GM23338 (cell line): ENCODE data around the gene OR12D2. TPM values are rescaled to one million over a fixed set of nuclear protein-coding genes. Genes with fewer than 3 reads are reported as not detected.

Experiments used
- ATAC-seq: fragments of 200-7000 bp; cut with Tn5 transposase; 3 replicates; pipeline ENCODE4 v1.9.1; 2020
- DNase-seq: peaks from one replicate; pipeline ENCODE4 v3.0.0-alpha.2; 2015; ENCODE audit warnings: low spot score
- H2AFZ ChIP-seq: fragments of 200-600 bp; sonication (generic); 2 replicates; pipeline ENCODE4 v1.8.0; 2016; ENCODE audit warnings: antibody characterized with exemption, mild to moderate bottlenecking, moderate library complexity
- H3F3A ChIP-seq: fragments of 200-600 bp; sonication (generic); replicated peaks from 2 replicates; pipeline ENCODE4 v1.8.0; 2017; ENCODE audit warnings: antibody characterized with exemption, mixed run types, low read depth
- H3K27ac ChIP-seq: fragments of 200-600 bp; sonication (generic); 2 replicates; pipeline ENCODE4 v1.6.1; 2016; ENCODE audit warnings: low read depth
- H3K27me3 ChIP-seq: fragments of 200-600 bp; sonication (generic); 2 replicates; pipeline ENCODE4 v1.8.0; 2016; ENCODE audit warnings: mild to moderate bottlenecking, mixed run types, moderate library complexity; ENCODE audit not compliant: insufficient read depth
- H3K36me3 ChIP-seq: fragments of 200-600 bp; sonication (generic); 2 replicates; pipeline ENCODE4 v1.8.0; 2016; ENCODE audit warnings: mild to moderate bottlenecking; ENCODE audit not compliant: insufficient read depth
- H3K4me1 ChIP-seq: fragments of 200-600 bp; sonication (generic); 2 replicates; pipeline ENCODE4 v1.8.0; 2016; ENCODE audit warnings: mild to moderate bottlenecking, moderate library complexity; ENCODE audit not compliant: insufficient read depth
- H3K4me2 ChIP-seq: fragments of 200-600 bp; sonication (generic); 2 replicates; pipeline ENCODE4 v1.7.1; 2017; ENCODE audit warnings: mixed run types
- H3K4me3 ChIP-seq: fragments of 200-600 bp; sonication (generic); 2 replicates; pipeline ENCODE4 v1.6.1; 2016; ENCODE audit warnings: mixed run types
- H3K79me2 ChIP-seq: fragments of 200-600 bp; sonication (generic); replicated peaks from 2 replicates; pipeline ENCODE4 v1.8.0; 2017; ENCODE audit warnings: mild to moderate bottlenecking; ENCODE audit not compliant: insufficient read depth
- H3K9me2 ChIP-seq: fragments of 200-600 bp; sonication (generic); 2 replicates; pipeline ENCODE4 v1.8.0; 2017; ENCODE audit not compliant: insufficient read depth
- H4K20me1 ChIP-seq: fragments of 200-600 bp; sonication (generic); replicated peaks from 2 replicates; pipeline ENCODE4 v1.8.0; 2017; ENCODE audit warnings: mild to moderate bottlenecking; ENCODE audit not compliant: insufficient read depth
- H3K27ac Mint-ChIP-seq: 2 replicates; pipeline ENCODE4 v1.8.0; 2020; ENCODE audit warnings: inconsistent platforms, mild to moderate bottlenecking, moderate library complexity, mixed read lengths
- H3K27me3 Mint-ChIP-seq: 3 replicates; pipeline ENCODE4 v1.8.0; 2022; ENCODE audit warnings: low read depth, mild to moderate bottlenecking, moderate library complexity, mixed read lengths, inconsistent platforms; ENCODE audit not compliant: insufficient read depth, poor library complexity
- H3K36me3 Mint-ChIP-seq: 3 replicates; pipeline ENCODE4 v1.8.0; 2021; ENCODE audit warnings: low read depth, mild to moderate bottlenecking, inconsistent platforms, moderate library complexity, mixed read lengths
- H3K4me1 Mint-ChIP-seq: 3 replicates; pipeline ENCODE4 v1.8.0; 2020; ENCODE audit warnings: mild to moderate bottlenecking, inconsistent platforms, mixed read lengths
- H3K4me3 Mint-ChIP-seq: 3 replicates; pipeline ENCODE4 v1.8.0; 2021; ENCODE audit warnings: moderate library complexity, mild to moderate bottlenecking, inconsistent platforms, mixed read lengths
- H3K9me3 Mint-ChIP-seq: 3 replicates; pipeline ENCODE4 v1.8.0; 2020; ENCODE audit warnings: moderate library complexity, mild to moderate bottlenecking, inconsistent platforms, mixed read lengths
- CTCF ChIP-seq, 2 experiments: fragments of 200-600 bp in 1 of 2; sonication (generic) in 1 of 2; conservative IDR thresholded peaks; 2 replicates each; pipeline versions ENCODE4 v1.5.1 to v1.6.1; 2016 to 2017; ENCODE audit warnings: antibody characterized with exemption in 2 of 2, low read depth in 2 of 2, mild to moderate bottlenecking in 2 of 2, moderate library complexity in 1 of 2
- EZH2 ChIP-seq: fragments of 200-600 bp; sonication (generic); IDR thresholded peaks from one replicate; pipeline ENCODE4 v1.8.0; 2017; ENCODE audit warnings: antibody characterized with exemption, mild to moderate bottlenecking, low read depth; ENCODE audit not compliant: unreplicated experiment
- POLR2AphosphoS5 ChIP-seq: IDR thresholded peaks from 2 replicates; pipeline ENCODE4 v1.6.1; 2016; ENCODE audit warnings: antibody characterized with exemption, low read depth
- REST ChIP-seq: IDR thresholded peaks from one replicate; pipeline ENCODE4 v1.6.1; 2018; ENCODE audit warnings: antibody characterized with exemption; ENCODE audit not compliant: unreplicated experiment
- ZNF462 ChIP-seq: fragments of 250-450 bp; sonication (Bioruptor Pico); IDR thresholded peaks from 2 replicates; pipeline ENCODE4 v1.5.0; 2020; ENCODE audit warnings: mild to moderate bottlenecking, moderate library complexity
- polyA plus RNA-seq: library from polyadenylated mRNA; unstranded; fragments of >200 nt; fragmentation: Nextera tagmentation; extraction: Ambion mirVana; gene quantifications from 2 replicates; pipeline ENCODE4 v1.2.1, GENCODE V29; 2016
- total RNA-seq: library from RNA; depleted of rRNA; stranded (reverse); fragments of >200 nt; shearing (Covaris generic); gene quantifications from 2 replicates; pipeline ENCODE4 v1.2.3, GENCODE V29; 2014

OR12D2 gene
- total and polyA plus RNA-seq, 2 experiments from 2014 or later, result not detected

- TF ChIP-seq CTCF (conservative IDR thresholded peaks at IDR 0.05; ENCODE audit: low read depth in 2 of 2), result no peak
- no peak for TF ChIP-seq REST
- TF ChIP-seq EZH2, result no peak
- TF ChIP-seq POLR2AphosphoS5, result no peak
These were observed 43.6 kb downstream of the OR12D2 start, which contains the start of gene OR10C1 (continued) for GRCh38 chr6:29439006-29439405.

- Histone ChIP-seq H3K4me3 (no peak overlapping the region), H3K36me3 (no peaks in the 10 kb centered on the region), H2AFZ (no peak overlapping the region), H4K20me1 (no peaks in the 10 kb centered on the region), H3K4me1 (peaks cover 15% of the 10 kb centered on the region), H3K27me3 (no peaks in the 10 kb centered on the region), H3K79me2 (no peaks in the 10 kb centered on the region), H3K4me2 (no peak overlapping the region), H3K9me2 (peaks cover 7% of the 10 kb centered on the region; the same call in 1 of the 2 replicates), H3F3A (no peaks in the 10 kb centered on the region), H3K27ac (no peak overlapping the region)
- H3K27ac Mint-ChIP-seq, result no peak overlapping the region
- no peak overlapping the region for H3K4me3 Mint-ChIP-seq
- DNase-seq (no peak), ATAC-seq (no peak)
- no peaks in the 10 kb centered on the region for H3K36me3 Mint-ChIP-seq
- H3K9me3 Mint-ChIP-seq, result peaks cover 10% of the 10 kb centered on the region
- peaks cover 7% of the 10 kb centered on the region for H3K27me3 Mint-ChIP-seq
- peaks cover 14% of the 10 kb centered on the region for H3K4me1 Mint-ChIP-seq
- TF ChIP-seq POLR2AphosphoS5 (no peak), ZNF462 (no peak), CTCF (conservative IDR thresholded peaks at IDR 0.05; ENCODE audit: low read depth in 2 of 2) (no peak), EZH2 (no peak), REST (no peak)
These were observed 47.3 kb downstream of the OR12D2 start for GRCh38 chr6:29442719-29443118.
